GM18505 (cell line): ENCODE results near the gene FASTKD1.

Source experiments
- ATAC-seq: cut with Tn5 transposase; IDR thresholded peaks from one replicate; pipeline ENCODE4 v1.9.1; 2021; ENCODE audit not compliant: unreplicated experiment
- POLR2A ChIP-seq: IDR thresholded peaks from 4 replicates; pipeline ENCODE4 v1.6.1; 2011; ENCODE audit warnings: borderline replicate concordance; ENCODE audit not compliant: insufficient read depth, insufficient read length; ENCODE audit errors: extremely low read depth

Gene FASTKD1

DNA sequence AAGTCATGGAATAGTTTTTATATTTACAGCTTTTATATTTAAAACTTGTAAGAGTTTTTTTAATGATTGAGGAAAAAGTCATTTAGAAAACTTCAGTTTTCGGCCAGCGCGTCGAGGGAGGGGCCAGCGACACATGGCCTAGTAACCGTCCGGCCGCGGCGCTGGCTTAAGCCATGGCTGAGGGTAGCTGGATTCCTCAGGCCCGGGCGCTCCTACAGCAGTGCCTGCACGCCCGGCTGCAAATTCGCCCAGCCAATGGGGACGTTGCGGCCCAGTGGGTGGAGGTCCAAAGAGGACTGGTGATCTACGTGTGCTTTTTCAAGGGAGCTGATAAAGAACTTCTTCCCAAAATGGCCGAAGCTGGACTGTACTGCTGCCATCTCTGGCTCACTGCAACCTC, 69.0 kb downstream of the FASTKD1 start:
- ATAC-seq = no peak
- no peak for TF ChIP-seq POLR2A

DNA sequence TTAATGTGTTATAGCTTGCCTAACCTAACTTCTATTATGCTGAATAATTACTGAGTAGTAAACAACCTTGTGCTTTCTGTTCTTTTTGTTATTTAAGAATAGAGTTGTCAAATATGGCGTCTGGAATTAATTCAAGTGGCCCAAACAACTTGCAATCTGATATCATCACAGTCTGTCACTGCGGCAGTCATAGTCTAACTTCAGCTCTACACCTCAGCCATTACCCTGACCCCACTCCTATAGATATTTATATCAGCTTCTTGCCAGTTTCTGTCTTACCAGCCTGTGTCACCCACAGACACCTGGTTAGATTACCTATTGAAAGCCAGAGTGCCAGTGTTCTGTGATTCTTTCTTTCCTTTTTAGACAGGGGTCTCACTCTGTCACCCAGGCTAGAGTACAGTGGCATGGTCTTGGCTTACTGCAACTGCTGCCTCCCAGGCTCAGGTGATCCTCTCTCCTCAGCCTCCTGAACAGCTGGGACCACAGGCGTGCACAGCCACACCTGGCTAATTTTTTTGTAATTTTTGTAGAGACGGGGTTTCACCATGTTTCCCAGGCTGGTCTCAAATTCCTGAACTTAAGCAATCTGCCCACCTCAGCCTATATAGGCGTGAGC, 78.2 kb downstream of the FASTKD1 start:
- TF ChIP-seq POLR2A = no peak
- no peak for ATAC-seq

DNA sequence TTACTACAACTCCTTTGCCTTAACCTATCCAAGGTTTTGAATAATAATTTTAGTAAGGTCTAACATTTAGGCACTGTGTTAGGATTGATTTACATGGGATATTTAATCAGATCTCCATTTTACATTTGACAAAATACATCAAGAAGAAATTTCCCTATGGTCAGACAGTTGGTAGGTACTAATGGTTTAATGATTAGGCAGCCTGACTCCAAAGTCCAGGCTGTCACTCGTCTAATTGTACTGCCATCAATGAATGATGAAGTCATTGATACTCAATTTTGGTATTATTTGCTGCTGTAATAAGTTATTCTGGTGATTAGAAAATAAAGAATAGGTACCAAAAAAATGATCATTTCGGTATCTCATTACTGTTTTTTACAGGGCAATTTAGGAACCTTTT, 80.3 kb downstream of the FASTKD1 start:
- no peak for TF ChIP-seq POLR2A
- ATAC-seq = no peak

DNA sequence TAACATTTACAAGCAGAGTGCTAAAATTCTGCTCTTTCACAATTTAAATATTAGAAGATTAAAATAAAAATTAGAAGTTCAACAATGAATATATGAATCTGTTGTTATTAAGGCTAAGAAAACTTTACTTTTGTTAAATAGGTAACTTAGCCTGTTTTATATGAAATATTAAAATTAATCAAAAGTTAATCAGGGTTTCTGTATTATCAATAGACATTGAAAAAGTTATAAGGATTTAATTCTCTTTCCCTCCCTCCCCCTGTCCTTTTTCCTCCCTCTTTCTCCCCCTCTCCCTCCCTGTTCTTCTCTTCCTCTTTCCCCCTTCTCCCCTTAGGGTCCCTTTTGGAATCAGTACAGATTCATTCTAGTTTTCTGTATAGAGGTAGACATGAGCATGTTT, 82.3 kb downstream of the FASTKD1 start:
- TF ChIP-seq POLR2A = no peak
- no peak for ATAC-seq

DNA sequence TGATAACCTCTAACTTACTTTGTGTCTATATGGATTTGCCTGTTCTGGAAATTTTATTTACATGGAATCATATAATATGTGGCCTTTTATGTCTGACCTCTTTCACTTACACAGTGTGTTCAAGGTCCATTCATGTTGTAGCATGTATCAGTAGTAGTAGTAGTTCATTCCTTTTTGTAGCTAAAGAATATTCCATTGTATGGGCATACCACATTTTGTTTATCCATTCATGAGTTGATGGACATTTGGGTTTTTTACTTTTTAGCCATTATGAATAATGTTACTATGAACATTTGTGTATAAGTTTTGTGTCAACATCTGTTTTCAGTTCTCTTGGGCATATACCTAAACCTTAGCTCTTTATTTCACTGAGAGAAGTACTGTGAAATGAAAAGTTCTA, 82.8 kb downstream of the FASTKD1 start:
- ATAC-seq = no peak
- no peak for TF ChIP-seq POLR2A

DNA sequence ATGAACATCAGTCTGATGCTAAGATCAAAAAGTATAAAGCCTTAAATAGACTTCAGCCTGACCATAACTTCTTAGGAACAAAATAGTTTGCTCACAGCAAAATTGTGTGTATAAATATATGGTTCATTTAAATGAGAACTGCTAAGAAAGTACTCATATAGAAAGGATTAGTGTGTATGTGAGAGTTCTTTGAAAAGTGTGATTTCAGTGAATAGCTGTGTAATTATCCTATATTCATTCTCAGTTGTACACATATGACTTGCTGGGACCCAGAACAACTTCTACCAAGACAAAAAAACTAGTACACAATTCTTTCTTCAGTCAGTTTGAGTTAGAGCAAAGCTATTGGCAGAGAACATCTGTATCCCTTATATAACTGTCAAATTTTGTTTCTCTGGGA, 87.2 kb downstream of the FASTKD1 start:
- ATAC-seq = no peak

DNA sequence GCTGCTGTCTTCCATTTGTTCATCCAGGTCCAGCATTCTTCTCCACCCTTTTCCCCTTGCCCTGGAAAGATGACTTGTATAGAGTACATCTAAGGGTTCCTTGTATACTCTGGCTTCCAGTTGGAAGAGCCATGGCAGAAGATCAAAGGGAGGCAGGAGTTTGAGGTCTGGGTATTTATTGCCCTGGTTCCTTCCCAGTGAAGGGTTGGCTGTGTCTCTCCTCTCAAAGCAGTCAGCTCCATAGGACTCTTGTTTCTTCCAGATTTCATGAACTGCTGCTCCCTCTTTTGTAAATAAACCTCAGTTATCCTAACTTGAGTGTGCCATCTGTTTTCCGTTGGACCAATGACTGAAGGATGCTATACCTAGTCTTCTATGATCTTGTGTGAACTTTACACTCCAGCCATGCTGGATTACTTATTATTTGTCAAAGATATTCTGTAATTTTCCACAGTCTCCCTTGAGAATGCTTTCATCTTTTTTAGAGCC, 88.0 kb downstream of the FASTKD1 start:
- TF ChIP-seq POLR2A = no peak

More for the DNA sequence above, 87.2 kb downstream of the FASTKD1 start:
- no peak for TF ChIP-seq POLR2A

DNA sequence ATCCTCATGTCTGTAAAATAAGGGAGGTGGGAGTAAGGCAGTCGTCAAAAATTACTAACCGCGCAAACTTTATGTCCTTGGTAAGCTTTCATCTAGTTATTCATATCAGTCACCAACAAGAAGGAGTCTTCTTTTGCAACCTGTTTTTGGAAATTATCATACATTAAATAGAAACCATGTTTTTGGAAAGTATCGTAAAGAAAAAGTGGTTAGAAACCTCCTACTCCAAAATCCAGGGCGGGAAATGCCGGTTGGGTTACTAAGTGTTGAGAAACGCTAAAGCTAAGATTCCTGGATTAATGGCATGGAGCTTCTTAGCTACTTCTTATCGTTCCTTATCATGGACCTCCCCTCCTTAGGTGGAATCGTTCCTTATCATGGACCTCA, 93.6 kb downstream of the FASTKD1 start:
- ATAC-seq = no peak
- no peak for TF ChIP-seq POLR2A

More for the DNA sequence above, 88.0 kb downstream of the FASTKD1 start:
- no peak for ATAC-seq
